HCT116 (cell line): Measurements from ENCODE around the gene DHX57.

Experiments
- CTCF ChIP-seq, 3 experiments: fragments of 200-600 bp in 1 of 3; sonication (generic) in 1 of 3; IDR thresholded peaks in 2 of 3; conservative IDR thresholded peaks in 1 of 3; 2 replicates each; pipeline ENCODE4 v1.5.1; 2012 to 2017; ENCODE audit warnings: low read depth in 2 of 3, low read length in 2 of 3, antibody characterized with exemption in 1 of 3, borderline replicate concordance in 1 of 3, control low read depth in 1 of 3, mild to moderate bottlenecking in 1 of 3, mixed read lengths in 1 of 3, mixed run types in 1 of 3, moderate library complexity in 1 of 3; ENCODE audit not compliant: insufficient read depth in 1 of 3
- EZH2 ChIP-seq: fragments of 200-600 bp; sonication (generic); IDR thresholded peaks from 2 replicates; pipeline ENCODE4 v1.6.1; 2017; ENCODE audit warnings: antibody characterized with exemption, mixed run types
- POLR2AphosphoS5 ChIP-seq: IDR thresholded peaks from 2 replicates; pipeline ENCODE4 v1.6.1; 2011; ENCODE audit warnings: mild to moderate bottlenecking, low read depth, low read length, moderate library complexity
- REST ChIP-seq: IDR thresholded peaks from 2 replicates; pipeline ENCODE4 v1.6.1; 2012; ENCODE audit warnings: low read depth
- ZNF274 ChIP-seq: fragments of 200-500 bp; sonication (Bioruptor generic); IDR thresholded peaks from 2 replicates; pipeline ENCODE4 v1.6.1; 2014; ENCODE audit warnings: mild to moderate bottlenecking, low read depth, low read length, inconsistent platforms

GRCh38 chr2:38875576-38876367, at the start of gene DHX57, which contains the start of gene MORN2:
- TF ChIP-seq POLR2AphosphoS5, result peak; percentile 81
- no peak for TF ChIP-seq REST
- TF ChIP-seq CTCF (IDR thresholded peaks at IDR 0.05 in 2 of 3, conservative IDR thresholded peaks at IDR 0.05 in 1 of 3; ENCODE audit: borderline replicate concordance in 1 of 3, insufficient read depth in 1 of 3, low read depth in 2 of 3, low read length in 2 of 3), result no peak
- no peak for TF ChIP-seq ZNF274
- no peak for TF ChIP-seq EZH2
